ENCODE results near the gene TSPAN2. TPM values are rescaled to one million over a fixed set of nuclear protein-coding genes. Genes with fewer than 3 reads are reported as not detected.

TSPAN2 gene
- total and polyA plus RNA-seq, 2 experiments from 2014 or later = 11.2 to 11.8 TPM

DNA sequence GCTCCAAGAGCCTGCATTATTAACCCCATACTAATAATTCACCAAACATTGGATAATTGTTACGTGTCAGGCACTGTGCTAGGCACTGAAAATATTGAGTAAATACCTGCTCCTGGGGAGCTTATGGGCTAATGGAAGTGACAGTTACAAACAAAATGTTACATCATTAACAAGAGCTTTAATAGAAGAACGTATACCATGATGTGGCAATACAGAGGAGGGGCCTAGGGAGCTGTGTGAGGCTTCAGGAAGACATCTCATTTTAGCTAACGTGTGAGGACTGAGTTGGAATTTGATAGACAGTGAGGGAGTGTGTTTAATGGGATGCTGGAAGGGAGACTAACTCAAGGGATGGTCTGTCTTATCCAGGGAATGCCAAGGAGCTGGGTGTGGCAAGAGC is 16.5 kb upstream of the TSPAN2 start (continued):
- TF ChIP-seq, protein P1, sequence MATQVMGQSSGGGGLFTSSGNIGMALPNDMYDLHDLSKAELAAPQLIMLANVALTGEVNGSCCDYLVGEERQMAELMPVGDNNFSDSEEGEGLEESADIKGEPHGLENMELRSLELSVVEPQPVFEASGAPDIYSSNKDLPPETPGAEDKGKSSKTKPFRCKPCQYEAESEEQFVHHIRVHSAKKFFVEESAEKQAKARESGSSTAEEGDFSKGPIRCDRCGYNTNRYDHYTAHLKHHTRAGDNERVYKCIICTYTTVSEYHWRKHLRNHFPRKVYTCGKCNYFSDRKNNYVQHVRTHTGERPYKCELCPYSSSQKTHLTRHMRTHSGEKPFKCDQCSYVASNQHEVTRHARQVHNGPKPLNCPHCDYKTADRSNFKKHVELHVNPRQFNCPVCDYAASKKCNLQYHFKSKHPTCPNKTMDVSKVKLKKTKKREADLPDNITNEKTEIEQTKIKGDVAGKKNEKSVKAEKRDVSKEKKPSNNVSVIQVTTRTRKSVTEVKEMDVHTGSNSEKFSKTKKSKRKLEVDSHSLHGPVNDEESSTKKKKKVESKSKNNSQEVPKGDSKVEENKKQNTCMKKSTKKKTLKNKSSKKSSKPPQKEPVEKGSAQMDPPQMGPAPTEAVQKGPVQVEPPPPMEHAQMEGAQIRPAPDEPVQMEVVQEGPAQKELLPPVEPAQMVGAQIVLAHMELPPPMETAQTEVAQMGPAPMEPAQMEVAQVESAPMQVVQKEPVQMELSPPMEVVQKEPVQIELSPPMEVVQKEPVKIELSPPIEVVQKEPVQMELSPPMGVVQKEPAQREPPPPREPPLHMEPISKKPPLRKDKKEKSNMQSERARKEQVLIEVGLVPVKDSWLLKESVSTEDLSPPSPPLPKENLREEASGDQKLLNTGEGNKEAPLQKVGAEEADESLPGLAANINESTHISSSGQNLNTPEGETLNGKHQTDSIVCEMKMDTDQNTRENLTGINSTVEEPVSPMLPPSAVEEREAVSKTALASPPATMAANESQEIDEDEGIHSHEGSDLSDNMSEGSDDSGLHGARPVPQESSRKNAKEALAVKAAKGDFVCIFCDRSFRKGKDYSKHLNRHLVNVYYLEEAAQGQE (IDR thresholded peaks at IDR 0.05; ENCODE audit: unreplicated experiment) = no peak

DNA sequence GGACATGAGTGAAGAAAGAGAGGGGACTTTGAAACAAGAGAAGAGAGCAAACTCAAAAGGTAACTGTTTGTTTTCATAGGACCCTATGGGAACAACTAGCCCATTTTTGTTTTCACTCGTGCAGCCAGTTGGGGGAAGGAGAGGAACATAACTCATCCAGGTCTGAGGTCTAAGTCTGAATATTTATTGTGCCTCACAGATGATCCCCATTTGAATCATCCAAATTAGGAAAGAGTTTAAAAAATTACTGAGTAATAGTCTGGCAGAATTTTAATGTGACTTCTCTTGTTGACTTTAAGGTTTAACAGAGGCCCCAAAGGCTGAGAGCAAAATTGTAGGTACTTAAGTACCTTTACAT is 10.4 kb upstream of the TSPAN2 start:
- Mint-ChIP-seq H3K36me3 (ENCODE audit: low read depth) (no peaks in the 10 kb centered on the region), H3K4me1 (peaks cover 26% of the 10 kb centered on the region), H3K27me3 (ENCODE audit: insufficient read depth, low read depth, poor library complexity) (peaks cover 2% of the 10 kb centered on the region), H3K4me3 (no peak overlapping the region), H3K27ac (peak overlapping the region; percentile 45), H3K9me3 (no peaks in the 10 kb centered on the region)
- no peak overlapping the region for H3K27ac ChIP-seq (ENCODE audit: low read depth)
- 0 out of 2 replicates have a peak, but pooled peaks cover 4% of the 10 kb centered on the region for H3K9me2 ChIP-seq (ENCODE audit: insufficient read depth)
- no peaks in the 10 kb centered on the region for H3K36me3 ChIP-seq (ENCODE audit: insufficient read depth)
- H2AFZ ChIP-seq = peak overlapping the region; percentile 85; the same call in 1 of the 2 replicates
- DNase-seq (ENCODE audit: low spot score) = no peak
- H3K27me3 ChIP-seq (ENCODE audit: insufficient read depth) = no peaks in the 10 kb centered on the region
- peaks cover 26% of the 10 kb centered on the region for H3K4me1 ChIP-seq (ENCODE audit: insufficient read depth)
- ATAC-seq = no peak
- no peaks in the 10 kb centered on the region for H4K20me1 ChIP-seq (replicated peaks; ENCODE audit: insufficient read depth)
- H3K4me2 ChIP-seq = peak overlapping the region; percentile 66; the same call in 1 of the 2 replicates
- H3F3A ChIP-seq (replicated peaks; ENCODE audit: low read depth) = no peaks in the 10 kb centered on the region
- no peak overlapping the region; the same call in 1 of the 2 replicates for H3K4me3 ChIP-seq
- H3K79me2 ChIP-seq (replicated peaks; ENCODE audit: insufficient read depth) = no peaks in the 10 kb centered on the region
- TF ChIP-seq, protein P2, sequence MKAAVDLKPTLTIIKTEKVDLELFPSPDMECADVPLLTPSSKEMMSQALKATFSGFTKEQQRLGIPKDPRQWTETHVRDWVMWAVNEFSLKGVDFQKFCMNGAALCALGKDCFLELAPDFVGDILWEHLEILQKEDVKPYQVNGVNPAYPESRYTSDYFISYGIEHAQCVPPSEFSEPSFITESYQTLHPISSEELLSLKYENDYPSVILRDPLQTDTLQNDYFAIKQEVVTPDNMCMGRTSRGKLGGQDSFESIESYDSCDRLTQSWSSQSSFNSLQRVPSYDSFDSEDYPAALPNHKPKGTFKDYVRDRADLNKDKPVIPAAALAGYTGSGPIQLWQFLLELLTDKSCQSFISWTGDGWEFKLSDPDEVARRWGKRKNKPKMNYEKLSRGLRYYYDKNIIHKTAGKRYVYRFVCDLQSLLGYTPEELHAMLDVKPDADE (IDR thresholded peaks at IDR 0.05) = no peak
- TF ChIP-seq NANOG (IDR thresholded peaks at IDR 0.05; ENCODE audit: borderline replicate concordance) = no peak
- no peak for TF ChIP-seq CREB1 (CRISPR knock-in tag; IDR thresholded peaks at IDR 0.05; ENCODE audit: low read depth)
- no peak for TF ChIP-seq ZNF114 (CRISPR knock-in tag; IDR thresholded peaks at IDR 0.05)
- TF ChIP-seq, protein P3, sequence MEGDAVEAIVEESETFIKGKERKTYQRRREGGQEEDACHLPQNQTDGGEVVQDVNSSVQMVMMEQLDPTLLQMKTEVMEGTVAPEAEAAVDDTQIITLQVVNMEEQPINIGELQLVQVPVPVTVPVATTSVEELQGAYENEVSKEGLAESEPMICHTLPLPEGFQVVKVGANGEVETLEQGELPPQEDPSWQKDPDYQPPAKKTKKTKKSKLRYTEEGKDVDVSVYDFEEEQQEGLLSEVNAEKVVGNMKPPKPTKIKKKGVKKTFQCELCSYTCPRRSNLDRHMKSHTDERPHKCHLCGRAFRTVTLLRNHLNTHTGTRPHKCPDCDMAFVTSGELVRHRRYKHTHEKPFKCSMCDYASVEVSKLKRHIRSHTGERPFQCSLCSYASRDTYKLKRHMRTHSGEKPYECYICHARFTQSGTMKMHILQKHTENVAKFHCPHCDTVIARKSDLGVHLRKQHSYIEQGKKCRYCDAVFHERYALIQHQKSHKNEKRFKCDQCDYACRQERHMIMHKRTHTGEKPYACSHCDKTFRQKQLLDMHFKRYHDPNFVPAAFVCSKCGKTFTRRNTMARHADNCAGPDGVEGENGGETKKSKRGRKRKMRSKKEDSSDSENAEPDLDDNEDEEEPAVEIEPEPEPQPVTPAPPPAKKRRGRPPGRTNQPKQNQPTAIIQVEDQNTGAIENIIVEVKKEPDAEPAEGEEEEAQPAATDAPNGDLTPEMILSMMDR (conservative IDR thresholded peaks at IDR 0.05; ENCODE audit: low read depth in 2 of 2) = no peak
- TF ChIP-seq, protein P4, sequence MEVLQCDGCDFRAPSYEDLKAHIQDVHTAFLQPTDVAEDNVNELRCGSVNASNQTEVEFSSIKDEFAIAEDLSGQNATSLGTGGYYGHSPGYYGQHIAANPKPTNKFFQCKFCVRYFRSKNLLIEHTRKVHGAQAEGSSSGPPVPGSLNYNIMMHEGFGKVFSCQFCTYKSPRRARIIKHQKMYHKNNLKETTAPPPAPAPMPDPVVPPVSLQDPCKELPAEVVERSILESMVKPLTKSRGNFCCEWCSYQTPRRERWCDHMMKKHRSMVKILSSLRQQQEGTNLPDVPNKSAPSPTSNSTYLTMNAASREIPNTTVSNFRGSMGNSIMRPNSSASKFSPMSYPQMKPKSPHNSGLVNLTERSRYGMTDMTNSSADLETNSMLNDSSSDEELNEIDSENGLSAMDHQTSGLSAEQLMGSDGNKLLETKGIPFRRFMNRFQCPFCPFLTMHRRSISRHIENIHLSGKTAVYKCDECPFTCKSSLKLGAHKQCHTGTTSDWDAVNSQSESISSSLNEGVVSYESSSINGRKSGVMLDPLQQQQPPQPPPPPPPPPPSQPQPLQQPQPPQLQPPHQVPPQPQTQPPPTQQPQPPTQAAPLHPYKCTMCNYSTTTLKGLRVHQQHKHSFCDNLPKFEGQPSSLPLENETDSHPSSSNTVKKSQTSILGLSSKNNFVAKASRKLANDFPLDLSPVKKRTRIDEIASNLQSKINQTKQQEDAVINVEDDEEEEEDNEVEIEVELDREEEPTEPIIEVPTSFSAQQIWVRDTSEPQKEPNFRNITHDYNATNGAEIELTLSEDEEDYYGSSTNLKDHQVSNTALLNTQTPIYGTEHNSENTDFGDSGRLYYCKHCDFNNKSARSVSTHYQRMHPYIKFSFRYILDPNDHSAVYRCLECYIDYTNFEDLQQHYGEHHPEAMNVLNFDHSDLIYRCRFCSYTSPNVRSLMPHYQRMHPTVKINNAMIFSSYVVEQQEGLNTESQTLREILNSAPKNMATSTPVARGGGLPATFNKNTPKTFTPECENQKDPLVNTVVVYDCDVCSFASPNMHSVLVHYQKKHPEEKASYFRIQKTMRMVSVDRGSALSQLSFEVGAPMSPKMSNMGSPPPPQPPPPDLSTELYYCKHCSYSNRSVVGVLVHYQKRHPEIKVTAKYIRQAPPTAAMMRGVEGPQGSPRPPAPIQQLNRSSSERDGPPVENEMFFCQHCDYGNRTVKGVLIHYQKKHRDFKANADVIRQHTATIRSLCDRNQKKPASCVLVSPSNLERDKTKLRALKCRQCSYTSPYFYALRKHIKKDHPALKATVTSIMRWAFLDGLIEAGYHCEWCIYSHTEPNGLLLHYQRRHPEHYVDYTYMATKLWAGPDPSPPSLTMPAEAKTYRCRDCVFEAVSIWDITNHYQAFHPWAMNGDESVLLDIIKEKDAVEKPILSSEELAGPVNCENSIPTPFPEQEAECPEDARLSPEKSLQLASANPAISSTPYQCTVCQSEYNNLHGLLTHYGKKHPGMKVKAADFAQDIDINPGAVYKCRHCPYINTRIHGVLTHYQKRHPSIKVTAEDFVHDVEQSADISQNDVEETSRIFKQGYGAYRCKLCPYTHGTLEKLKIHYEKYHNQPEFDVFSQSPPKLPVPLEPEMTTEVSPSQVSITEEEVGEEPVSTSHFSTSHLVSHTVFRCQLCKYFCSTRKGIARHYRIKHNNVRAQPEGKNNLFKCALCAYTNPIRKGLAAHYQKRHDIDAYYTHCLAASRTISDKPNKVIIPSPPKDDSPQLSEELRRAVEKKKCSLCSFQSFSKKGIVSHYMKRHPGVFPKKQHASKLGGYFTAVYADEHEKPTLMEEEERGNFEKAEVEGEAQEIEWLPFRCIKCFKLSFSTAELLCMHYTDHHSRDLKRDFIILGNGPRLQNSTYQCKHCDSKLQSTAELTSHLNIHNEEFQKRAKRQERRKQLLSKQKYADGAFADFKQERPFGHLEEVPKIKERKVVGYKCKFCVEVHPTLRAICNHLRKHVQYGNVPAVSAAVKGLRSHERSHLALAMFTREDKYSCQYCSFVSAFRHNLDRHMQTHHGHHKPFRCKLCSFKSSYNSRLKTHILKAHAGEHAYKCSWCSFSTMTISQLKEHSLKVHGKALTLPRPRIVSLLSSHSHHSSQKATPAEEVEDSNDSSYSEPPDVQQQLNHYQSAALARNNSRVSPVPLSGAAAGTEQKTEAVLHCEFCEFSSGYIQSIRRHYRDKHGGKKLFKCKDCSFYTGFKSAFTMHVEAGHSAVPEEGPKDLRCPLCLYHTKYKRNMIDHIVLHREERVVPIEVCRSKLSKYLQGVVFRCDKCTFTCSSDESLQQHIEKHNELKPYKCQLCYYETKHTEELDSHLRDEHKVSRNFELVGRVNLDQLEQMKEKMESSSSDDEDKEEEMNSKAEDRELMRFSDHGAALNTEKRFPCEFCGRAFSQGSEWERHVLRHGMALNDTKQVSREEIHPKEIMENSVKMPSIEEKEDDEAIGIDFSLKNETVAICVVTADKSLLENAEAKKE (CRISPR knock-in tag; IDR thresholded peaks at IDR 0.05) = no peak
- TF ChIP-seq JUNB (IDR thresholded peaks at IDR 0.05; ENCODE audit: unreplicated experiment) = no peak
- no peak for TF ChIP-seq ZNF331 (CRISPR knock-in tag; IDR thresholded peaks at IDR 0.05; ENCODE audit: low read depth)
- no peak for TF ChIP-seq EZH2 (IDR thresholded peaks at IDR 0.05; ENCODE audit: low read depth, unreplicated experiment)
- TF ChIP-seq STAT1 (IDR thresholded peaks at IDR 0.05; ENCODE audit: unreplicated experiment) = no peak

Measured in GM23338 (cell line).